SK-N-SH treated with all-trans-retinoic acid at 6 μM for 48 hours (cell line): ENCODE measurements around the gene RBPMS2.

Experiments used
- ATAC-seq: fragments of 200-7000 bp; cut with Tn5 transposase; 3 replicates; pipeline ENCODE4 v1.9.1; 2020; ENCODE audit warnings: mild to moderate bottlenecking, moderate library complexity
- ARNTL ChIP-seq: fragments of 450-650 bp; formaldehyde crosslinking; IDR thresholded peaks from 2 replicates; pipeline ENCODE4 v1.5.0; 2020; ENCODE audit warnings: low read depth, mild to moderate bottlenecking, moderate library complexity, borderline replicate concordance
- BACH2 ChIP-seq: fragments of 250-450 bp; sonication (Bioruptor Pico); IDR thresholded peaks from 2 replicates; pipeline ENCODE4 v1.9.0; 2021; ENCODE audit warnings: mild to moderate bottlenecking, borderline replicate concordance
- CSDC2 ChIP-seq: fragments of 250-450 bp; sonication (Bioruptor Pico); IDR thresholded peaks from 2 replicates; pipeline ENCODE4 v1.5.0; 2020; ENCODE audit warnings: mild to moderate bottlenecking, moderate library complexity
- ESRRG ChIP-seq: fragments of 250-450 bp; sonication (Bioruptor Pico); IDR thresholded peaks from 2 replicates; pipeline ENCODE4 v1.6.1; 2021; ENCODE audit warnings: mild to moderate bottlenecking
- GLIS3 ChIP-seq: fragments of 250-450 bp; sonication (Bioruptor Pico); IDR thresholded peaks from 2 replicates; pipeline ENCODE4 v1.5.0; 2020; ENCODE audit warnings: mild to moderate bottlenecking, moderate library complexity
- ISL1 ChIP-seq: fragments of 250-450 bp; sonication (Bioruptor Pico); IDR thresholded peaks from 2 replicates; pipeline ENCODE4 v2.1.2; 2022; ENCODE audit warnings: mild to moderate bottlenecking, moderate library complexity
- OSR1 ChIP-seq: fragments of 250-450 bp; sonication (Bioruptor Pico); IDR thresholded peaks from 2 replicates; pipeline ENCODE4 v1.8.0; 2022; ENCODE audit warnings: moderate library complexity, mild to moderate bottlenecking, inconsistent platforms
- PPARA ChIP-seq: fragments of 250-450 bp; sonication (Bioruptor Pico); IDR thresholded peaks from 2 replicates; pipeline ENCODE4 v1.5.0; 2020; ENCODE audit warnings: mild to moderate bottlenecking, borderline replicate concordance
- RARB ChIP-seq: fragments of 250-450 bp; sonication (Bioruptor Pico); IDR thresholded peaks from 2 replicates; pipeline ENCODE4 v1.8.0; 2021; ENCODE audit warnings: mild to moderate bottlenecking, moderate library complexity
- SNAI2 ChIP-seq: fragments of 250-450 bp; sonication (Bioruptor Pico); IDR thresholded peaks from 2 replicates; pipeline ENCODE4 v1.5.0; 2020; ENCODE audit warnings: mild to moderate bottlenecking, moderate library complexity
- TCF4 ChIP-seq: fragments of 250-450 bp; sonication (Bioruptor Pico); IDR thresholded peaks from 2 replicates; pipeline ENCODE4 v1.8.0; 2021; ENCODE audit warnings: mild to moderate bottlenecking, moderate library complexity, borderline replicate concordance
- TOX ChIP-seq: fragments of 250-450 bp; sonication (Bioruptor Pico); IDR thresholded peaks from 2 replicates; pipeline ENCODE4 v1.8.0; 2021; ENCODE audit warnings: mild to moderate bottlenecking, moderate library complexity, borderline replicate concordance
- ZC3H10 ChIP-seq: fragments of 250-450 bp; sonication (Bioruptor Pico); IDR thresholded peaks from 2 replicates; pipeline ENCODE4 v1.5.1; 2021; ENCODE audit warnings: mild to moderate bottlenecking, moderate library complexity
- ZFP3 ChIP-seq: fragments of 250-450 bp; sonication (Bioruptor Pico); IDR thresholded peaks from 2 replicates; pipeline ENCODE4 v1.5.0; 2020; ENCODE audit warnings: mild to moderate bottlenecking, moderate library complexity
- ZFP30 ChIP-seq: fragments of 450-650 bp; formaldehyde crosslinking; IDR thresholded peaks from 2 replicates; pipeline ENCODE4 v1.5.0; 2022; ENCODE audit warnings: mild to moderate bottlenecking, moderate library complexity
- ZNF565 ChIP-seq: fragments of 450-650 bp; formaldehyde crosslinking; conservative IDR thresholded peaks from 2 replicates; pipeline ENCODE4 v1.5.0; 2020; ENCODE audit warnings: low read depth, mild to moderate bottlenecking, moderate library complexity
- ZNF70 ChIP-seq: fragments of 450-650 bp; formaldehyde crosslinking; IDR thresholded peaks from 2 replicates; pipeline ENCODE4 v1.5.0; 2020; ENCODE audit warnings: mild to moderate bottlenecking, moderate library complexity
- ZNF8 ChIP-seq: fragments of 450-650 bp; formaldehyde crosslinking; IDR thresholded peaks from 2 replicates; pipeline ENCODE4 v1.5.0; 2020; ENCODE audit warnings: mild to moderate bottlenecking, moderate library complexity
- TF ChIP-seq, protein P1 (sequence below): fragments of 250-450 bp; sonication (Bioruptor Pico); IDR thresholded peaks from 2 replicates; pipeline ENCODE4 v1.5.1; 2020; ENCODE audit warnings: low read depth, mild to moderate bottlenecking, moderate library complexity
- TF ChIP-seq, protein P2 (sequence below): fragments of 250-450 bp; sonication (Bioruptor Pico); IDR thresholded peaks from 2 replicates; pipeline ENCODE4 v1.8.0; 2020; ENCODE audit warnings: mild to moderate bottlenecking, moderate library complexity, borderline replicate concordance
- TF ChIP-seq, protein P3 (sequence below): fragments of 250-450 bp; sonication (Bioruptor Pico); IDR thresholded peaks from 2 replicates; pipeline ENCODE4 v1.5.0; 2020; ENCODE audit warnings: mild to moderate bottlenecking, moderate library complexity
- TF ChIP-seq, protein P4 (sequence below): fragments of 250-450 bp; sonication (Bioruptor Pico); IDR thresholded peaks from 2 replicates; pipeline ENCODE4 v1.5.1; 2021; ENCODE audit warnings: mild to moderate bottlenecking, moderate library complexity

RBPMS2 gene

DNA sequence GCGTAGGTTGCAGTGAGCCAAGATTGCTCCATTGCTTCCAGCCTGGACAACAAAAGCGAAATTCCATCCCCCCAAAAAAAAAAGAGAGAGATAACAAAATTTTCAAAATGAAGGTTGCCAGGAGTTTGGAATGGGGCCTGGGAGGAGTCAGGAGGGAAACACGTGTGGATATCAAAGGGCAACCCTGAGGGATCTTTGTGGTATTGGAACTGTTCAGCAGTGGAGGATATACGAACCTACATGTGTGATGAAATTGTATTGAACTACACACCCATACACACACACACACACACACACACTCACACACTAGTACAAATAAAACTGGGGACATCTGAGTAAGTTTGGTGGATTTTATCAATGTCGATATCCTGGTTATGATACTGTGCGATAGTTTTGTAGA is 61.8 kb downstream of the RBPMS2 start (continued):
- TF ChIP-seq OSR1 (no peak), RARB (no peak), ESRRG (CRISPR knock-in tag) (no peak), TOX (CRISPR knock-in tag) (no peak), ISL1 (CRISPR knock-in tag) (no peak), ZFP3 (CRISPR knock-in tag) (no peak), ZNF70 (CRISPR knock-in tag) (no peak), ZNF565 (CRISPR knock-in tag) (no peak)
- TF ChIP-seq, protein P1, sequence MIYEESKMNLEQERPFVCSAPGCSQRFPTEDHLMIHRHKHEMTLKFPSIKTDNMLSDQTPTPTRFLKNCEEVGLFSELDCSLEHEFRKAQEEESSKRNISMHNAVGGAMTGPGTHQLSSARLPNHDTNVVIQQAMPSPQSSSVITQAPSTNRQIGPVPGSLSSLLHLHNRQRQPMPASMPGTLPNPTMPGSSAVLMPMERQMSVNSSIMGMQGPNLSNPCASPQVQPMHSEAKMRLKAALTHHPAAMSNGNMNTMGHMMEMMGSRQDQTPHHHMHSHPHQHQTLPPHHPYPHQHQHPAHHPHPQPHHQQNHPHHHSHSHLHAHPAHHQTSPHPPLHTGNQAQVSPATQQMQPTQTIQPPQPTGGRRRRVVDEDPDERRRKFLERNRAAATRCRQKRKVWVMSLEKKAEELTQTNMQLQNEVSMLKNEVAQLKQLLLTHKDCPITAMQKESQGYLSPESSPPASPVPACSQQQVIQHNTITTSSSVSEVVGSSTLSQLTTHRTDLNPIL, result no peak

DNA sequence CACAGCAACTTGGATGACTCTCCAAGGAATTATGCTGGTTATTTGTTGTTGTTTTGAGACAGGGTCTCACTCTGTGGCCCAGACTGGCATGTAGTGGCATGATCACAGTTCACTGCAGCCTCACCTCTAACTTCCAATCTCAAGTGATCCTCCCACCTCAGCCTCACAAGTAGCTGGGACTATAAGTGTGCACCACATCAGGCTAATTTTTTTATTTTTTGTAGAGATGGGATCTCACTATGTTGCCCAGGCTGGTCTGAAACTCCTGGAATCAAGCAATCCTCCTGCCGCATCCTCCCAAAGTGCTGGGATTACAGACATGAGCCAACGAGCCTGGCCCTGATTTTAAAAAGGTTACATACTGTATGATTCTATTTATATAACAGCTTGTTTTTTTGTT is 63.0 kb downstream of the RBPMS2 start:
- TF ChIP-seq, protein P2, sequence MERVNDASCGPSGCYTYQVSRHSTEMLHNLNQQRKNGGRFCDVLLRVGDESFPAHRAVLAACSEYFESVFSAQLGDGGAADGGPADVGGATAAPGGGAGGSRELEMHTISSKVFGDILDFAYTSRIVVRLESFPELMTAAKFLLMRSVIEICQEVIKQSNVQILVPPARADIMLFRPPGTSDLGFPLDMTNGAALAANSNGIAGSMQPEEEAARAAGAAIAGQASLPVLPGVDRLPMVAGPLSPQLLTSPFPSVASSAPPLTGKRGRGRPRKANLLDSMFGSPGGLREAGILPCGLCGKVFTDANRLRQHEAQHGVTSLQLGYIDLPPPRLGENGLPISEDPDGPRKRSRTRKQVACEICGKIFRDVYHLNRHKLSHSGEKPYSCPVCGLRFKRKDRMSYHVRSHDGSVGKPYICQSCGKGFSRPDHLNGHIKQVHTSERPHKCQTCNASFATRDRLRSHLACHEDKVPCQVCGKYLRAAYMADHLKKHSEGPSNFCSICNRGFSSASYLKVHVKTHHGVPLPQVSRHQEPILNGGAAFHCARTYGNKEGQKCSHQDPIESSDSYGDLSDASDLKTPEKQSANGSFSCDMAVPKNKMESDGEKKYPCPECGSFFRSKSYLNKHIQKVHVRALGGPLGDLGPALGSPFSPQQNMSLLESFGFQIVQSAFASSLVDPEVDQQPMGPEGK (CRISPR knock-in tag), result no peak
- no peak for TF ChIP-seq ZNF565 (CRISPR knock-in tag)
- TF ChIP-seq, protein P3, sequence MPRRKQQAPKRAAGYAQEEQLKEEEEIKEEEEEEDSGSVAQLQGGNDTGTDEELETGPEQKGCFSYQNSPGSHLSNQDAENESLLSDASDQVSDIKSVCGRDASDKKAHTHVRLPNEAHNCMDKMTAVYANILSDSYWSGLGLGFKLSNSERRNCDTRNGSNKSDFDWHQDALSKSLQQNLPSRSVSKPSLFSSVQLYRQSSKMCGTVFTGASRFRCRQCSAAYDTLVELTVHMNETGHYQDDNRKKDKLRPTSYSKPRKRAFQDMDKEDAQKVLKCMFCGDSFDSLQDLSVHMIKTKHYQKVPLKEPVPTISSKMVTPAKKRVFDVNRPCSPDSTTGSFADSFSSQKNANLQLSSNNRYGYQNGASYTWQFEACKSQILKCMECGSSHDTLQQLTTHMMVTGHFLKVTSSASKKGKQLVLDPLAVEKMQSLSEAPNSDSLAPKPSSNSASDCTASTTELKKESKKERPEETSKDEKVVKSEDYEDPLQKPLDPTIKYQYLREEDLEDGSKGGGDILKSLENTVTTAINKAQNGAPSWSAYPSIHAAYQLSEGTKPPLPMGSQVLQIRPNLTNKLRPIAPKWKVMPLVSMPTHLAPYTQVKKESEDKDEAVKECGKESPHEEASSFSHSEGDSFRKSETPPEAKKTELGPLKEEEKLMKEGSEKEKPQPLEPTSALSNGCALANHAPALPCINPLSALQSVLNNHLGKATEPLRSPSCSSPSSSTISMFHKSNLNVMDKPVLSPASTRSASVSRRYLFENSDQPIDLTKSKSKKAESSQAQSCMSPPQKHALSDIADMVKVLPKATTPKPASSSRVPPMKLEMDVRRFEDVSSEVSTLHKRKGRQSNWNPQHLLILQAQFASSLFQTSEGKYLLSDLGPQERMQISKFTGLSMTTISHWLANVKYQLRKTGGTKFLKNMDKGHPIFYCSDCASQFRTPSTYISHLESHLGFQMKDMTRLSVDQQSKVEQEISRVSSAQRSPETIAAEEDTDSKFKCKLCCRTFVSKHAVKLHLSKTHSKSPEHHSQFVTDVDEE (CRISPR knock-in tag), result no peak
- no peak for TF ChIP-seq OSR1
- TF ChIP-seq SNAI2 (CRISPR knock-in tag), result no peak
- TF ChIP-seq PPARA (CRISPR knock-in tag), result no peak
- TF ChIP-seq CSDC2, result no peak
- TF ChIP-seq ZC3H10 (CRISPR knock-in tag), result no peak
- TF ChIP-seq ARNTL (CRISPR knock-in tag), result no peak
- TF ChIP-seq ZNF8 (CRISPR knock-in tag), result no peak
- TF ChIP-seq, all 23 proteins: peak for 0
- no peak for ATAC-seq

DNA sequence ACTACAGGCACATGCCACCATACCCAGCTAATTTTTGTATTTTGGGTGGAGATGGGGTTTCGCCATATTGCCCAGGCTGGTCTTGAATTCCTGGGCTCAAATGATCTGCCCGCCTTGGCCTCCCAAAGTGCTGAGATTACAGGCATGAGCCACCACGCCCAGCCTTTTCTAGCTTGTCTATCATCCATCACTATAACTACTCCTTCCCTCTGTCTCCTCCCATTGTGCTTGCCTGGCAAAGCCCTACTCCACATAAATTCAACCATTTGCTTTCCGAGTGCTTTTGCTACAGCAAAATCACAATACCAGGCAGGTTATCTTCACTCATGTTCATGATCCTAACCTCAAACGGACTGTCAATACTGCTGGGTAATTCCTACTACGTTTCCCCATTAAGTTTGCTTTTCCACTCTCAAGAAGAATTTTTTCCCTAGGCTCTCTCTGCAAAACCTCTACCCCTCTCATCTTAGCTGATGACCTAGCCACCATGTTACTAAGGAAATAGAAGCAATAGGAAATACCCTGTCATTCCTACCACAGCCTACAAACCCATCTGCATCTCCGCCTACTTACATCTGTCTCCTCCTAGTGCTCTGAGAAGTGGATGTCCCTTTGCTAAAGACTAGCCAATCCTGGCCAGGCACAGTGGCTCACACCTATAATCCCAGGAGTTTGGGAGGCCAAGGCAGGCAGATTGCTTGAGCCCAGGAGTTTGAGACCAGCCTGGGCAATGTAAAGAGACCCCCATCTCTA is 64.5 kb downstream of the RBPMS2 start:
- no peak for ATAC-seq
- TF ChIP-seq, protein P4, sequence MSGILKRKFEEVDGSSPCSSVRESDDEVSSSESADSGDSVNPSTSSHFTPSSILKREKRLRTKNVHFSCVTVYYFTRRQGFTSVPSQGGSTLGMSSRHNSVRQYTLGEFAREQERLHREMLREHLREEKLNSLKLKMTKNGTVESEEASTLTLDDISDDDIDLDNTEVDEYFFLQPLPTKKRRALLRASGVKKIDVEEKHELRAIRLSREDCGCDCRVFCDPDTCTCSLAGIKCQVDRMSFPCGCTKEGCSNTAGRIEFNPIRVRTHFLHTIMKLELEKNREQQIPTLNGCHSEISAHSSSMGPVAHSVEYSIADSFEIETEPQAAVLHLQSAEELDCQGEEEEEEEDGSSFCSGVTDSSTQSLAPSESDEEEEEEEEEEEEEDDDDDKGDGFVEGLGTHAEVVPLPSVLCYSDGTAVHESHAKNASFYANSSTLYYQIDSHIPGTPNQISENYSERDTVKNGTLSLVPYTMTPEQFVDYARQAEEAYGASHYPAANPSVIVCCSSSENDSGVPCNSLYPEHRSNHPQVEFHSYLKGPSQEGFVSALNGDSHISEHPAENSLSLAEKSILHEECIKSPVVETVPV, result no peak
- TF ChIP-seq BACH2 (CRISPR knock-in tag) (no peak), ZFP3 (CRISPR knock-in tag) (no peak), ZFP30 (CRISPR knock-in tag) (no peak), SNAI2 (CRISPR knock-in tag) (no peak), TOX (CRISPR knock-in tag) (no peak), TCF4 (CRISPR knock-in tag) (no peak), ESRRG (CRISPR knock-in tag) (no peak), GLIS3 (CRISPR knock-in tag) (no peak)
- TF ChIP-seq, protein P2 (CRISPR knock-in tag), result no peak
- TF ChIP-seq, protein P3 (CRISPR knock-in tag), result no peak
- TF ChIP-seq, protein P1, result no peak
